ENCODE data around the gene SHC3.

Gene SHC3

DNA sequence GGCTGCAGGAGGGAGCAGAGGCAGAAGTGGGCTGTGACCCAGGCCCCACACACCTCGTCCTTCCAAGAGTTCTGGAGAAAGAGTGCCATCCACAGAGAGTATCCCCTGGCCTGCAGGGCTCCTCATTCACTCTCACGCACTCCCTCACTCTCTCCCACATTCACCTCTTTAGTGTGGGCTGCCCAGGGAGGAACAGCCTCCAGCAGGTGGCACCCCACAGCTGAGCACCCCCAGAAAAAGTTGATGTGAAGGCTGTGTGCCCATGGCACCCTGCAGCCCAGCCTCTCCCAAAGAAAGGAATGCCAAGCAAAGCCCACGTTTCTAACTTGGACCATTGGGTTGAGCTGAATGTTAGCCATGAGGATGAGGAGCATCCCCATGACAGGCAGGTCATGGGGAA is 4.5 kb upstream of the SHC3 start:
- DNase-seq, result no peak

DNA sequence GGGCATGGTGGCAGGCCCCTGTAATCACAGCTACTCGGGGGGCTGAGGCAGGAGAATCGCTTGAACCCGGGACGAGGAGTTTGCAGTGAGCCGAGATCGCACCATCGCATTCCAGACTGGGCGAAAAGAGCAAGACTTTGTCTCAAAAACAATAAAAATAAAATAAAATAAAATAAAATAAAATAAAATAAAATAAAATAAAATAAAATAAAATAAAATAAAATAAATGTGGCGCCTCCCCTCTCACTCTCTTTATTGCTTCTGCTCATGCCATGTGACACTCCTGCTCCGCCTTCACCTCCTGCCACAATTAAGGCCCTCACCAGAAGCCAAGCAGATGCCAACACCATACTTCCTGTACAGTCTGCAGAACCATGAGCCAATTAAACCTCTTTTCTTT is 3.8 kb upstream of the SHC3 start:
- DNase-seq, result no peak

DNA sequence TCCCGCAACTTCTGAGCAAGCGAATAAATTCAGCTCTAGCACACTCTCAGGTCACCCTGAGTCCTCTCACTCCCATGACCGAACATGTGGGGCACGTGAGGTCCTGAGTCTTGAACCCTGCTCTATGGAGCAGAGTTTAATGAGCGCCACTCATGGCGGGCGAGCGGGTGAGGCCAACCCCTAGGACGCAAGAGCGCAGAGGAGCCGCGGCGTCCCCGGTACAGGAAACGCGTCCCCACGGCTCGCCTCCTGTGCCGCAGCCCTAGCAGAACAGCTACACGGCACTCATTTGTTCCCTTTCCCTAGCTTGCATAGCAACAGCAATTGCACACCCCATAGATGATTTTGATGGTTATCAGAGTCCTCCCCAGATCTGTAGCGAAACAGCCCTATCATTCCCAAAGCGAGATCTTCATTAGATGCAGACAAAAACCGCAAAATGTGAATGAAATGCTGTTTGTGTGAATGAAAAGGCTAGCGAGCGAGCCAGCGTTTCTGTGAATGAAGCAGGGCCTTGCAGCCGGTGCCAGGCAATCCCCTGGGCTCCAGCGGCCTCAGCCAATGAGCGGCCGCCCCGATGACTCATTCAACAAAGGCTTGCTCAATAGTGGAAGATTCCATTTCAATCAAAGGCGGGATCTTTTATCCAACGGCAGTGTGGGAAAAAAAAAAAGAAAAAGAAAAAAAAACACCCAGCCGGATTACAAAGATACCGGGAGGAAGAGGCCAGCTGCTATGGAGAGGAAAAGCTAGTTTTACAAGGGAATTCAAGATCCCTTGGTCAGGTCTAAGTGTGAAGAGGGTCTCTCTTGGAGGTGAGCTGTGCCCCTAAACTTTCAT is 1.5 kb upstream of the SHC3 start:
- DNase-seq, result peak; percentile 23

DNA sequence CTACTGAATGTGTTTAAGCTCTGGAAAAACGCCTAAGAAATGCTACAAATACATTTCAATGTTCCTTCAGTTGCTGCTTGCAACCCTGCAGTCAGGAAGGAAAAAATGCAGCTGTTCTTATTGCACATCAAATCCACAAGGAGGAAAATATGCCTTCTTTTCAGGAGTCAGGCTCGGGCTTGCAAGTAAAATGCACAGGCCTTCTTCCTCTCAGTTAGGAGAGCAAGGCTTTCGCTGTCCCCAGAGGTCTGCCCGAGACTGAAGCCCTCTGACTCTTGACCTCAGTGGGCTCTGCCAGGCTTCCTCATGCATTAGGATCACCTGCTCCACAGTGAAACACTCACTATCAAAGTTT is 899 bp upstream of the SHC3 start:
- DNase-seq, result no peak

DNA sequence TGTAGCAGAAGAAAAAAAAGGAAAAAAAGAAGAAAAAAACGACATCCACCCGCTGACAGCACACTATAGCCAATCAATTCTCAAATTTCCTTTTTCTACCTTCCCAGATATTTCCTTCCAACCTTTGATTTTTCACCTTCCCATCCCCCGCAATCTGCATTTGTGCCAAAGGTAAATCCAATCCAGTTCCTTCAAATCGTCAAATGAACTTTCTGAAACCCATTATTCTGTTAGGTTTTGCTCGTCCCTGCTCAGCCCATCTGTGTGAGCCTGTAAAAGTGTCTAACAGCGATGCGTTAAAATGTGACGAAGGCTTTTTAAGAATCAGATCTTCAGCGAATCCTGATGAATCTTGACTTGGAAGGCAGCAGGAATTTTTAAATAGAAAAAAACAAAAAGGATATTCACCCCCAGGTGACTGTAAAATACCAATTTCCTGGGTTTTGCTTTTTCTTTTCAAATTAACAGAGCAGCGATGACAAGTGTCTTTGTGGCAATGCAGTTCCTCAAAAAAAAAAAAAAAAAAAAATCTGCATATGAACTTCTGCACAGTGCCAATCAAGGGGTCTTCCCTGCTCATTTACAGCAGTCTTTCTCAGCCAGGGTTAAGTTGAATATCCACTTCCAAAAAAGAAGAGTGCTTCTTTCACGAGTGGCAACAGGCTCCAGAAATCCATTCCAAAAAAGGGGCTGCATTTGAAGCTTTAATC is 367 bp upstream of the SHC3 start:
- no peak for DNase-seq

DNA sequence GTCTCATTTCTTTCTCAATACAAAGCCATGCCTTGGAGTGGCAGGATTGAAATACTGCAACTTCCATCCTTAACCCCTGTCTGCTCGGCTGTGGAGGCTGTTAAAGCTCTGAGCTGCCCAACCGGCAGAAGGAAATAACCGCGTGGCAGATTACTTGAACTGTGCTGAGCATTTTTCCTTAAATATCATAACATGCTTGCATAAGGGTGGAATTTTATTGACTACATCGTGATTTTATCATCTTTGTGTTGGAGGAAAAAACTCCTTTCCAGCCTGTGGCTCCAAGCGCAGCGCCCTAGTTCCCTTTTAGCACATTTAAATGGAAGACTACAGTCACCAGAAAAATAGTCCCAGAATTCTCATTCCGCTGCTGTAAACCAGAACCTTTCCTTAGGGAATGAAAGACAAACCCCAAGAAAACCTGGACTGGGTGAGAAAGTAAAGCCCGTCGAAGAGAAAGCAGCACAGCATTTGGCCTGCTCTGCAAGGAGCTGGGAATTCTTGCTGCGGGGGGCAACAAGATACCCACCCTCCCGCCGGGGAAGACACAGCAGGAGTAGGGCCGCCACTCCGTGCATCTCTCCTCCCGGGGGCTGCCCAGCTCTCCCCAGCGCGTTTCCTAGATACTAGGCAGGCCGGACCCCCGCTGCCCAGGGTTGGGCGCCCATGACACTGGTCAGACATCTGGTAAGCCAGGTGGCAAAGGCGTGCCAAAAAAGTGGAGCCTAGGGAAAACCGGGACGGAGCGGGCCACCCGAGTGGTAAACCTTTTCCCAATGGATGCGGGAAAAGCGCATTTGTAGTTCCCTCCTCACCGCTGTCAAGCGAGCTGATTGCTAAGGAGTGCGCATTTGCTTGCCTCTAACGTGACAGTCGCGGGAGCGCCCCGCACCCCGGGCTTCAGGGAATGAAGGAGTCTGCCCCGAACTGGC is 1.3 kb downstream of the SHC3 start:
- no peak for DNase-seq

DNA sequence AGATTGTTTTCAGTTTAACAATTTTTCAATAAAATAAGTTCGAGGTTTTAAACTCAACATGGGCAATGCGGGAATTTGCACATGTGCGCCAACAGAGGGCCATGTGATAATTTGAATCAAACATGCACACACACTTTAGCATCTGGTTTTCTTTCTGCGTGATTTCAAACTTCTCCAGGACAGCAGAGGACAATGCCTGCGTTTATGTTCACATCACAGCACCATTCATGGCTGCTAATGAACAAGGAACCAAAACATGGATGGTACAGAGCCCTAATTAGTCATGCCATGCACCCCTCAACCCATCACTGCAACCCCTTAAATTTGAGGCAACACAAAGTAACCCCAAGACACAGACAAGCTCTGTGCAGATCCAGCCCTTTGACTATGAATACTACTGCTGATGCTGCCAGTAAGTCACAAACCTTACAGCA is 2.8 kb downstream of the SHC3 start:
- DNase-seq, result no peak

- DNase-seq, result no peak
These were observed 4.3 kb downstream of the SHC3 start for GRCh38 chr9:89174291-89174690.

DNA sequence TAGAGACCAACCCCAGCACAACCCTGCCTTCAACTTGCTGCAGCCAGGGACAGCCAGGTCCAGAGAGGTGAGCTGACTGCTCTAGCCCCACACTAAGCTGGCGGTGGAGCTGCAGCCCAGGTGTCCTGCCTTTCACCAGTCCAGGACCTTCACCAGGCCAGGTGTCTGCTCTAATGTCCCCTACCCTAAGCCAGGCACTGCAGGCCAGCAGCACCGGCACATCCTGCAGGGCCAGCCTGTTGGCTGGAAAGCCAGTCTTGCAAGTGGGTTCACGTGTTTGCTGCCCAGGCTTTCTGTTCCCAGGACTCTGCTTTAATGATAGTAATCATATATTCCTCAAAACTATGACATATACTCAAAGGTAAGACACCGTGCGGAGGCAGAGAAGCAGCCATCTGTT is 5.5 kb downstream of the SHC3 start:
- DNase-seq, result no peak

GRCh38 chr9:89172398-89172797 is 6.2 kb downstream of the SHC3 start:
- no peak for DNase-seq

DNA sequence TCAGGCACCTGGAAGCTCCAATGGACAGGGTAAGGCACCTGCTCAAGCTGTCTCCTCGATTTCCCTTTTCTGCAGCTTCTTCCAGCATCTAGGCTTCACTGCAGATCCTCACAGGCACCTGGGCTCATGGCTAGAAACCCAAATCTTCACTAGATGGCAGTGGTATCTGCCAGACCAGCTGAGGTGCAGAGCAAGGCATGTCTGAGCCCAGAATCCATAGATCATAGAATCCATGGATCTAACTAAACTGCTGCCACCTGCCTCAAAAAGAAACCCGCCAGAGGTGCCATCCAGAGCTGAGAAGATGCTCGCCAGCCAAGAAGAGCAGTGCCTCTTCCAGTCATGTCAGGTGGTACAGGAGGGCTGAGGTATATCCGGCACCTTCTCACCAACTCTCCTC is 6.9 kb downstream of the SHC3 start:
- no peak for DNase-seq

DNA sequence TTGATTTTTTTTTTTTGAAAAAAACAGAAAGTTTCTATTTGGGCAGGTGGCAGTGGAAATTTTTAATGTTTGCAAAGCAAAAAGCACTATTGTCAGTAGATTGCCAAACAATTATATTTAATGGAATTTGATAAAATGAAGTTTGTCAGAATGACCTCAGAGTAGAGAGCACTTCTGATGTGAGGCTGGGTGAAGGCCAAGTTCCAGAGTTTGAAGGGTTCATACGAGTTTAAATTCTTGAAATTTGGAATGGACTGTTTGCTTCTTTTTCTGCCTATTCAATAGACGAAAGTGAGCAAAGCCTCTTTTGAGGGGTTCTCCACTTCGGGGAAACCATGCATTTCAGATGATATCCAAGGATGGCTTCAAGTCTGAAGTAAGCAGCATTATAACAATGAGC is 7.4 kb downstream of the SHC3 start:
- no peak for DNase-seq

GRCh38 chr9:89168901-89169813 is 9.5 kb downstream of the SHC3 start:
- DNase-seq, result no peak

DNA sequence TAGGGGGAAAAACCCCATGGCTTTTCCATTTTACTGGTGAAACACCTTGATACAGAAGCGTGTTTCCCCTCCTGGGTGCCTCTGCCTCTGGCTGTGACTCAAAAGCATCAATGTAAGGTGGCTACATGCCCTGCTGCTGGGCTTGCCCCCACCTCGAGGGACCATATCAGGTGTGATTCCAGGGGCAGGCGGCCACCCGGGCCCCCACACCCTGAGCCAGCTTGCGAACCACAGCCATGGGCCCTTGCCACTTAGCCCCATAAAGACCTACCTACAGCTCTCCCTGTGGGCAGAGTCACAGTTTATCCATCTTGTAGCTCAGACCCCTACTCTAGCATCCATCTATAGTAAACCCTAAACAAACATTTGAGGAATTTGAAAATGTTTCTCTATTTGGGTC is 10.8 kb downstream of the SHC3 start:
- no peak for DNase-seq

GRCh38 chr9:89166852-89167251 is 11.8 kb downstream of the SHC3 start:
- no peak for DNase-seq

DNA sequence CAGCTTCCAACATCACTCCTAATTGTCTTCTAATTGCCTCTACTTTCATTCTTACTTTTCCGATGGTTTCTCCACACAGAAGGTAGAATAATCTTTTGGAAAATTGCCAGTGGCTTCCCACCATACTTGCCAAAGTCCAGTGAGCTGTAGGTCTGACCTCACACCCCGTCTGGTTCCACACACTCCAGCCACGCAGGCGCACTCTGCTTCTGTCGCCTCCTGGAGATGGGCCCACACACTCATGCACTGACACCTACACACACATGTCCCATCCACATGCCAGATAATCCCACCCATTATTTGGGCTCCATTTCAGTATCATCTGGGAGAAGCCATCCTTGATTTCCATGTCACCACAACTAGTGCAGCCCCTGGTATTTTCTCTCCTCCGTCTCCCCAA is 12.7 kb downstream of the SHC3 start:
- DNase-seq, result no peak

GRCh38 chr9:89165341-89165740 is 13.3 kb downstream of the SHC3 start:
- no peak for DNase-seq

DNA sequence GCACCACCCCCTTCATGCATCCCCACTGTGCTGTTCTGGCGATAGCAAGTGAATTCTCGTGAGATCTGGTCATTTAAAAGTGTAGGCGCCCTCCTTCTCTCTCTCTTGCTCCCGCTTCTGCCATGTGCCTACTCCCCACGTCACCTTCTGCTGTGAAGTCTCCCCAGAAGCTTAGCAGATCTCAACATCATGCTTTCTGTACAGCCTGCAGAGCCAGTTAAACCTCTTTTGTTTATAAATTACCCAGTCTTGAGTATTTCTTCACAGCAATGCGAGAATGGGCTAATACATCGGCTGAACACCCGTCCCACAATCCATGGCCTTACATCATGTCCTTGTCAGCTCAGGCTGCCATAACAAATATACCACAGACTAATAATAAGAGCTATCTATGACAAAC is 17.4 kb downstream of the SHC3 start:
- no peak for DNase-seq

DNA sequence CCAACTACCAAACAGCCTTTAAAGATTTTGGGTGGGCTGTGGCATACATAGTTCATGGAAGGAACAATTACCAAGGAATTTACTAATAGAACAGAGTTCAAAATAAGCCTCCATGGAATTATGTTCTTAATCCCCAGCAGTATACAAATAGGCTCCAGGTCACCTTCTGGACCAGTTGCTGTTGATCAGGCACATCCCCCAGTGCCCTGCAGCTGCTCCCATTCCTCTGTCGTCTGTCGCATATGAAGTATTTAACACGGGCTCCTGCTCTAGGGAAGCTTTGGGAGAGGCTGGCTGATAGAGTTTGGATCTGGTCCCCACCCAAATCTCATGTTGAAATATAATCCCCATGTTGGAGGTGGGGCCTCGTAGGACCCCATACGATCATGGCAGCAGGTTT is 17.8 kb downstream of the SHC3 start:
- no peak for DNase-seq

GRCh38 chr9:89154651-89155336 is 23.8 kb downstream of the SHC3 start:
- no peak for DNase-seq

DNA sequence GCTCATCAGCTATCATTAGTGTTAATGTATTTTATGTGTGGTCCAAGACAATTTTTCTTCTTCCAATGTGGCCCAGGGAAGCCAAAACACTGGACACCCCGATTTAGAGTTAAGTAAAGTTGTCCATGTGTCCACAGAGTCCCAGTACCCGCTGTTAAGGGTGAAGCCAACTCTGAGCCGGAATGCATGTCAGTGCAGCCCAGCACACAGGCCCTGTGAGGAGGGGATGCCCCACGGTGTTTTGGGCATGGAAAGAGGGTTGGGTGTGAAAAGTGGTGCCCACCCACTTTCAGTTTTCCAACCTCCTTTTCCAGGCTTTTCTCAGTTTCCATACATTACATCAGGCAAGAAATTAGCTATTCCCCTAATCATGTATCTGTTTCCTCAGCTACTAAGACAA is 24.4 kb downstream of the SHC3 start:
- DNase-seq, result no peak
